ENCODE data around the gene HTRA1. TPM values are rescaled to one million over a fixed set of nuclear protein-coding genes. Genes with fewer than 3 reads are reported as not detected.

The HTRA1 gene
- total RNA-seq, 1 experiment from 2014 or later: 0.17 TPM

DNA sequence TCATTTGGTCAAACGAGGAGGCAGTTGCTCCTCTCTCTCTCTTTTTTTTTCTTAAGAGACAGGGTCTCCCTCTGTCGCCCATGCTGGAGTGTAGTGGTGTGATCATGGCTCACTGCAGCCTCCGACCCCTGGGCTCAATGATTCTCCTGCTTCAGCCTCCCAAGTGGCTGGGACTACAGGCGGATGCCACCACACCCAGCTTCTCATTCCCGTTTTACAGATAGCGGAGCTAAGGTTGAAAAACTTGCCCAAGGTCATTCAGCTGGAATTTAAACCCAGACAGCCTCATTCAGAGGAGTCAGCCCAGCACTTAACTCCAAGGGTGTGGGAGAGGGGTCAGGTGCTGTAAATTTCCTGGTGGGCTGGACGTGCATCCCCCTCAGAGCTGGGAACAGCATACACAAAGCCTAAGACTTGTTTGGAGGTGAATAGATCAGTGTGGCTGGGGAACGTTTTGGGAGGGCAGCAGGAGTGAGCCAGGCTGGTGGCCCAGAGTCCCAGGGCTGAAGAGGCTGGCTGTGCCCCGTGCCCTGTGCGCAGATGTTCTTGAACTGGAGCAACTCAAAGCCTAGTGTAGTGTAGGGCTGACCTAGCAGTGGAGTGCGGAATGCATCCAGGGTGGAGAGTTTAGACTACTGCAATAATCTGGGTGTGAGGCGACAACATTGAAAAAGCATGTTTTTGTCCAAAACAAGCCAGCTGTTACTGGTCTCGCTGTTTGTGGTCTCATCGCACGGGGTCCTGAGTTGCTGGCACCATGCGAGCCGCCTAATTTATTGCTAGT is 2.3 kb downstream of the HTRA1 start:
- H3K27ac ChIP-seq (ENCODE audit: low read depth, low read length, poor library complexity, severe bottlenecking): no peak overlapping the region
- no peak for DNase-seq (ENCODE audit: low spot score)
- H3K4me3 ChIP-seq (ENCODE audit: low read depth, low read length, poor library complexity, severe bottlenecking): no peak overlapping the region
- ChIA-PET POLR2A (ENCODE audit: low non-redundant PET) (no interaction called here), CTCF (no interaction called here)
- intact Hi-C loops (cut with micrococcal nuclease; ENCODE audit: unreplicated experiment): no loop called here
- TF ChIP-seq, protein P1, sequence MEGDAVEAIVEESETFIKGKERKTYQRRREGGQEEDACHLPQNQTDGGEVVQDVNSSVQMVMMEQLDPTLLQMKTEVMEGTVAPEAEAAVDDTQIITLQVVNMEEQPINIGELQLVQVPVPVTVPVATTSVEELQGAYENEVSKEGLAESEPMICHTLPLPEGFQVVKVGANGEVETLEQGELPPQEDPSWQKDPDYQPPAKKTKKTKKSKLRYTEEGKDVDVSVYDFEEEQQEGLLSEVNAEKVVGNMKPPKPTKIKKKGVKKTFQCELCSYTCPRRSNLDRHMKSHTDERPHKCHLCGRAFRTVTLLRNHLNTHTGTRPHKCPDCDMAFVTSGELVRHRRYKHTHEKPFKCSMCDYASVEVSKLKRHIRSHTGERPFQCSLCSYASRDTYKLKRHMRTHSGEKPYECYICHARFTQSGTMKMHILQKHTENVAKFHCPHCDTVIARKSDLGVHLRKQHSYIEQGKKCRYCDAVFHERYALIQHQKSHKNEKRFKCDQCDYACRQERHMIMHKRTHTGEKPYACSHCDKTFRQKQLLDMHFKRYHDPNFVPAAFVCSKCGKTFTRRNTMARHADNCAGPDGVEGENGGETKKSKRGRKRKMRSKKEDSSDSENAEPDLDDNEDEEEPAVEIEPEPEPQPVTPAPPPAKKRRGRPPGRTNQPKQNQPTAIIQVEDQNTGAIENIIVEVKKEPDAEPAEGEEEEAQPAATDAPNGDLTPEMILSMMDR (conservative IDR thresholded peaks at IDR 0.05; ENCODE audit: low read depth, low read length): no peak
- no peak for TF ChIP-seq EZH2 (IDR thresholded peaks at IDR 0.05; ENCODE audit: borderline replicate concordance, low read depth, low read length, poor library complexity, severe bottlenecking)
- H3K27me3 ChIP-seq (replicated peaks; ENCODE audit: insufficient read depth, low read depth, low read length, poor library complexity): peaks cover 79% of the 10 kb centered on the region
- H3K4me1 ChIP-seq (ENCODE audit: insufficient read depth, low read length, poor library complexity, severe bottlenecking): peaks cover 5% of the 10 kb centered on the region
- no TSS peak for BruUV-seq (replicated peaks)
- H3K9me3 ChIP-seq (ENCODE audit: low read depth, low read length, poor library complexity, severe bottlenecking): no peaks in the 10 kb centered on the region
- H3K36me3 ChIP-seq (ENCODE audit: insufficient read depth, low read length, poor library complexity, severe bottlenecking): no peaks in the 10 kb centered on the region

DNA sequence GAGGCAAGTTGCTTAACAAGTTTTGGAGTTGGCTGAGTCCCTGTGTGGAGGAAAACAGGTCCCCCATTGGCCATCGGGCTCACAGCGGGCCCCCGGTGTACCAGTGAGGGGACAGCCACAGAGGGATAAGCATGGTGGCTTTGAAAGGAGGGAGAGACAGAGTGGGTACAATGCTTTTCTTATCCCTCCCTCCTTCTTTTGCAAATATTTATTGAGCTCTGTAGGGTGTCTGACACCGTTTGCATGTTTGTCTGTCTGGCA is 2.8 kb downstream of the HTRA1 start:
- CTCF ChIA-PET: no interaction called here
- peaks cover 79% of the 10 kb centered on the region for H3K27me3 ChIP-seq (replicated peaks; ENCODE audit: insufficient read depth, low read depth, low read length, poor library complexity)

DNA sequence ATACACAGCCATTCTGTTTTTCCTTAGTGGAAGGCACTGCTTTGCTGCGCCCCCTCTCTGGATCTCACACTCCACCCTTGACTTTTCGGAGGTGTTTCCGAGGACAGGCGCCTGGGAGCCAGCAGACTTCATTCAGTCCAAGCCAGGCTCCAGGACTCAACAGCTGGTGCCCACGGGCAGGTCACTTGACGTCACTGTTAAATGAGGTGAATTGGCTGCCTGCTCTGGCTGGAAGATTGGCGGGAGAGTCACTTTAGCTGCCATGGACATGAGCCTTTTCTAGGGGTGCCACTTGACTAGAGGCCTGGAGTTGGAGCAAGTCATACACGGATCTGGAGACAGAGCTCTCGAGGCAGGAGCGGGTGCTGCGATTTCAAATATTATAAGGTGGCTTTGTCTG is 3.2 kb downstream of the HTRA1 start:
- BruUV-seq (replicated peaks): no TSS peak
- Histone ChIP-seq H3K9me3 (ENCODE audit: low read depth, low read length, poor library complexity, severe bottlenecking) (no peaks in the 10 kb centered on the region), H3K4me3 (ENCODE audit: low read depth, low read length, poor library complexity, severe bottlenecking) (no peak overlapping the region), H3K36me3 (ENCODE audit: insufficient read depth, low read length, poor library complexity, severe bottlenecking) (no peaks in the 10 kb centered on the region), H3K4me1 (ENCODE audit: insufficient read depth, low read length, poor library complexity, severe bottlenecking) (peaks cover 5% of the 10 kb centered on the region), H3K27ac (ENCODE audit: low read depth, low read length, poor library complexity, severe bottlenecking) (no peak overlapping the region), H3K27me3 (replicated peaks; ENCODE audit: insufficient read depth, low read depth, low read length, poor library complexity) (peaks cover 76% of the 10 kb centered on the region)
- intact Hi-C loops (cut with micrococcal nuclease; ENCODE audit: unreplicated experiment): no loop called here
- CTCF ChIA-PET: no interaction called here
- POLR2A ChIA-PET (ENCODE audit: low non-redundant PET): no interaction called here
- DNase-seq (ENCODE audit: low spot score): no peak
- TF ChIP-seq EZH2 (IDR thresholded peaks at IDR 0.05; ENCODE audit: borderline replicate concordance, low read depth, low read length, poor library complexity, severe bottlenecking): no peak
- TF ChIP-seq, protein P1 (conservative IDR thresholded peaks at IDR 0.05; ENCODE audit: low read depth, low read length): no peak

More for the DNA sequence above, 2.8 kb downstream of the HTRA1 start:
- no peak for DNase-seq (ENCODE audit: low spot score)
- Histone ChIP-seq H3K27ac (ENCODE audit: low read depth, low read length, poor library complexity, severe bottlenecking) (no peak overlapping the region), H3K36me3 (ENCODE audit: insufficient read depth, low read length, poor library complexity, severe bottlenecking) (no peaks in the 10 kb centered on the region), H3K9me3 (ENCODE audit: low read depth, low read length, poor library complexity, severe bottlenecking) (no peaks in the 10 kb centered on the region), H3K4me1 (ENCODE audit: insufficient read depth, low read length, poor library complexity, severe bottlenecking) (peaks cover 5% of the 10 kb centered on the region), H3K4me3 (ENCODE audit: low read depth, low read length, poor library complexity, severe bottlenecking) (no peak overlapping the region)
- BruUV-seq (replicated peaks): no TSS peak
- intact Hi-C loops (cut with micrococcal nuclease; ENCODE audit: unreplicated experiment): no loop called here
- TF ChIP-seq, protein P1 (conservative IDR thresholded peaks at IDR 0.05; ENCODE audit: low read depth, low read length): no peak
- no peak for TF ChIP-seq EZH2 (IDR thresholded peaks at IDR 0.05; ENCODE audit: borderline replicate concordance, low read depth, low read length, poor library complexity, severe bottlenecking)
- POLR2A ChIA-PET (ENCODE audit: low non-redundant PET): no interaction called here
